ENCODE data around the gene OR2K2. TPM values are rescaled to one million over a fixed set of nuclear protein-coding genes. Genes with fewer than 3 reads are reported as not detected.
"Not testable (repeated sequence)": the region's sequence is repeated elsewhere in the genome, so short reads cannot be mapped to it uniquely, and the experiment has no call there.

Gene OR2K2
- 0.41 TPM for total RNA-seq

- FAIRE-seq (peak; percentile 26), DNase-seq (ENCODE audit: low spot score in 2 of 2) (no peak)
Observed at GRCh38 chr9:111330124-111330523, at the start of gene OR2K2. TSS of gene OR2K2 (minus strand) at chr9:111330224. CDS start at chr9:111328433, 1,791 bp downstream.

- no peak for DNase-seq (ENCODE audit: low spot score in 2 of 2)
- FAIRE-seq = no peak
Observed at GRCh38 chr9:111375817-111376564, 46.0 kb upstream of the OR2K2 start.

GRCh38 chr9:111375062-111375461 lies 45.0 kb upstream of the OR2K2 start:
- no peak for DNase-seq (ENCODE audit: low spot score in 2 of 2)
- no peak for FAIRE-seq

- DNase-seq (ENCODE audit: low spot score in 2 of 2) = no peak
- FAIRE-seq = no peak
Observed at GRCh38 chr9:111372297-111372696, 42.3 kb upstream of the OR2K2 start.

- DNase-seq (ENCODE audit: low spot score in 2 of 2) = no peak
- no peak for FAIRE-seq
Observed at GRCh38 chr9:111366978-111367377, 37.0 kb upstream of the OR2K2 start.

- no peak for DNase-seq (ENCODE audit: low spot score in 2 of 2)
- FAIRE-seq = no peak
Observed at GRCh38 chr9:111362526-111362925, 32.5 kb upstream of the OR2K2 start.

- FAIRE-seq (no peak), DNase-seq (ENCODE audit: low spot score in 2 of 2) (no peak)
Observed at GRCh38 chr9:111360881-111361280, 30.9 kb upstream of the OR2K2 start.

GRCh38 chr9:111356481-111357244 lies 26.6 kb upstream of the OR2K2 start:
- DNase-seq (ENCODE audit: low spot score in 2 of 2) (peak in 1 of 2 donors; percentile 28), FAIRE-seq (no peak)

GRCh38 chr9:111352545-111352944 lies 22.5 kb upstream of the OR2K2 start:
- FAIRE-seq (no peak), DNase-seq (ENCODE audit: low spot score in 2 of 2) (no peak)

GRCh38 chr9:111350556-111350955 lies 20.5 kb upstream of the OR2K2 start:
- DNase-seq (ENCODE audit: low spot score in 2 of 2) = no peak
- FAIRE-seq = no peak

- no peak for FAIRE-seq
- no peak for DNase-seq (ENCODE audit: low spot score in 2 of 2)
Observed at GRCh38 chr9:111349766-111350165, 19.7 kb upstream of the OR2K2 start.

- no peak for FAIRE-seq
Observed at GRCh38 chr9:111348821-111349271, 18.8 kb upstream of the OR2K2 start.

GRCh38 chr9:111334318-111334863 lies 4.4 kb upstream of the OR2K2 start:
- FAIRE-seq; DNase-seq (ENCODE audit: low spot score in 2 of 2): not testable (repeated sequence)

More at GRCh38 chr9:111348821-111349271, 18.8 kb upstream of the OR2K2 start:
- DNase-seq (ENCODE audit: low spot score in 2 of 2) = no peak

GRCh38 chr9:111320631-111321030 lies 9.4 kb downstream of the OR2K2 start:
- DNase-seq (ENCODE audit: low spot score in 2 of 2) = no peak
- no peak for FAIRE-seq

GRCh38 chr9:111316796-111317195 lies 13.2 kb downstream of the OR2K2 start:
- DNase-seq (ENCODE audit: low spot score in 2 of 2) = no peak
- no peak for FAIRE-seq

GRCh38 chr9:111305914-111306313 lies 24.1 kb downstream of the OR2K2 start:
- DNase-seq (ENCODE audit: low spot score in 2 of 2) (no peak), FAIRE-seq (no peak)

- FAIRE-seq; DNase-seq (ENCODE audit: low spot score in 2 of 2): not testable (repeated sequence)
Observed at GRCh38 chr9:111304000-111304399, 26.0 kb downstream of the OR2K2 start.

- no peak for DNase-seq (ENCODE audit: low spot score in 2 of 2)
- no peak for FAIRE-seq
Observed at GRCh38 chr9:111301195-111301594, 28.8 kb downstream of the OR2K2 start.

- FAIRE-seq = no peak
- DNase-seq (ENCODE audit: low spot score in 2 of 2) = no peak
Observed at GRCh38 chr9:111300140-111300735, 29.8 kb downstream of the OR2K2 start.

- FAIRE-seq; DNase-seq (ENCODE audit: low spot score in 2 of 2): not testable (repeated sequence)
Observed at GRCh38 chr9:111299599-111299966, 30.4 kb downstream of the OR2K2 start.
